ENCODE measurements around the gene GLP2R. TPM values are rescaled to one million over a fixed set of nuclear protein-coding genes. Genes with fewer than 3 reads are reported as not detected.

Gene GLP2R
- total RNA-seq, 1 donor from 2014 or later: not detected

DNA sequence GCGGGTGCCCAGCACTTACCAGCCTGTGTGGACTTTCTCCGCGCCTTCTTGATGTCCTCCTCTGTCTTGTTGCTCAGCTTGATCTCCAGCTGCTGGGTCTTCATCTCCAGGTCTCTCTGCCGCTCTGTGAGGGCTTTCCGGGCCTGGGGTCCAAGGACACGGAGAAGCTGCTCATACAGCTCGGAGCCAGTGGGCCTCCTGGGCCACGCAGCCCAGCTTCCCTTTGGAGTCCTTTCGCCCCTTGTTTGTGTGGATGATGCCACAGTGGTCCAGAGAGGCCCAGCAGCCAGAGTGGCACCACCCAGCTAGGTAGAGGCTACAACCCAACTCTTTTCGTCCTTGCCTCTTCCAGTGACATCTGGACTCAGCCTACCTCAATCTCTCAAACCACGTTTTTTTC, 99.7 kb downstream of the GLP2R start:
- H3K27ac ChIP-seq: no peak overlapping the region
- H3K27me3 ChIP-seq: no peaks in the 10 kb centered on the region
- intact Hi-C loops (cut with DNase I): no loop called here
- TF ChIP-seq, protein P1, sequence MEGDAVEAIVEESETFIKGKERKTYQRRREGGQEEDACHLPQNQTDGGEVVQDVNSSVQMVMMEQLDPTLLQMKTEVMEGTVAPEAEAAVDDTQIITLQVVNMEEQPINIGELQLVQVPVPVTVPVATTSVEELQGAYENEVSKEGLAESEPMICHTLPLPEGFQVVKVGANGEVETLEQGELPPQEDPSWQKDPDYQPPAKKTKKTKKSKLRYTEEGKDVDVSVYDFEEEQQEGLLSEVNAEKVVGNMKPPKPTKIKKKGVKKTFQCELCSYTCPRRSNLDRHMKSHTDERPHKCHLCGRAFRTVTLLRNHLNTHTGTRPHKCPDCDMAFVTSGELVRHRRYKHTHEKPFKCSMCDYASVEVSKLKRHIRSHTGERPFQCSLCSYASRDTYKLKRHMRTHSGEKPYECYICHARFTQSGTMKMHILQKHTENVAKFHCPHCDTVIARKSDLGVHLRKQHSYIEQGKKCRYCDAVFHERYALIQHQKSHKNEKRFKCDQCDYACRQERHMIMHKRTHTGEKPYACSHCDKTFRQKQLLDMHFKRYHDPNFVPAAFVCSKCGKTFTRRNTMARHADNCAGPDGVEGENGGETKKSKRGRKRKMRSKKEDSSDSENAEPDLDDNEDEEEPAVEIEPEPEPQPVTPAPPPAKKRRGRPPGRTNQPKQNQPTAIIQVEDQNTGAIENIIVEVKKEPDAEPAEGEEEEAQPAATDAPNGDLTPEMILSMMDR (IDR thresholded peaks at IDR 0.05): no peak
- H3K36me3 ChIP-seq: no peaks in the 10 kb centered on the region
- H3K4me3 ChIP-seq: no peak overlapping the region
- no peak for DNase-seq (ENCODE audit: low spot score in 2 of 2)
- H3K9me3 ChIP-seq: no peaks in the 10 kb centered on the region
- H3K4me1 ChIP-seq: no peaks in the 10 kb centered on the region

DNA sequence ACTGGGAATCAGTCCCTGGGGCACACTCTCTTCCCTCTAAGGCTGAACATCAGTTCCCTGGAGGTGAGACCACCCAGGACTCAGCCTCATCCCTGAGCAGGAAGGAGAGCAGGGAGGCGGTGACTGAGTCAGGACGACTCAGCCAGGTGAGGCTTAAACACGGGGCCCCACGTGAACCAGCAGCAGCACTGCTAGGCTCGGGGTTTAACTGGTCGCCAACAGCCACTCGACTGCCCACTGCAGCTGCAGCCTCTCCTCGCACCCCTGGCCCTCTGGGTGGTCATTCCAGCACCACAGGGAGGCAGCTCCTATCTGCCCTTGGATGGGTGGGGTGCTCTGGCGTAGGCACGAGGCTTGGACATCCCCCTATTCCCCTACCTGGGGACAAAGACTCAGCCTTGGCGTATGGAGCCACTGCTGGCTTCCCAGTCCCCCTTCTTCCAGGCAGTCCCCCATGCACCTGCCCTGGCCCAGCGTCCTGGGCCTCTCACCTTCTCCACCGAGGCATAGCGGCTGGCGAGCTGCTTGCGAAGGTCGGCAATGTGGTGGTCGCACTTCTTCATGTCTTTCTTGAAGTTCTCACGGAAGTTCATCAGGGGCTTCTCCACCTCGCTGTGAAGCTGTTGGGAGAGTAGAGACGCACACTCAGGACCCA, 100.6 kb downstream of the GLP2R start:
- intact Hi-C loops (cut with DNase I): no loop called here
- Histone ChIP-seq H3K4me3 (no peak overlapping the region), H3K4me1 (no peaks in the 10 kb centered on the region), H3K9me3 (no peaks in the 10 kb centered on the region), H3K27ac (no peak overlapping the region), H3K27me3 (no peaks in the 10 kb centered on the region), H3K36me3 (no peaks in the 10 kb centered on the region)
- TF ChIP-seq, protein P1 (IDR thresholded peaks at IDR 0.05): no peak
- DNase-seq (ENCODE audit: low spot score in 2 of 2): no peak

DNA sequence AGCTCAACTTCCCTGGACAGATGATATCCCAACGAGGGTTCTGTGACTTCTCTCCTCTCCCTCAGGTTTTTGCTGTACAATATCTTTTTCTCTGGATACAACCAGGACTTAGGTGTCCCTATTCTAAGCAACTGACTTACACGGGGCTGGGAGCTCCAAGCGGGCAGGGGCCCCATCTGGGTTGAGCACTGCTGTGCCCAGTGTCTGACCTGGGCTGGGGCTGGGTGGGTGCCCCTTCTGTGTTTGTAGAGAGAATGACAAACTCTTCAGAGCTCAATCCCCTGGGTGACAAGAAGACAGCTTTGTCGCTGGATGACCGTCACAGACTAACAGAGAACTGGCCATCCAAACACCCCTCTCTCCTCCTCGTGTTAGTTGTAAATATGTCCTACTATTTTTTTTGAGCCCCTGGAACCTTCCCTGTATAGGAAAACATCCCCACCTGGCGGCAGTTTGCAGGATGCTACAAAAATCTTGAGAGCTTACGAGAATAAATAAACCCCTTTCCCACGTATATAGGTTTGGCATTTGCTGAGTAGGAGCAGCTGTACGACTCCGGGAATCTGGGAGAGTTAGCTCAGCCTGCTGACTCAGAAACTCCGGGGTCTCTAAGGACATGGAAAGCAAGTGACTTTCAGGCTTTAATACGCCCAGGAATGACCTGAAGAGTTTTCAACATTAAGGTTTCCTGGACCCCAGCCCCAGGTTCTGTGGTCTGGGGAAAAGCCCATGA, 103.0 kb downstream of the GLP2R start:
- Histone ChIP-seq H3K27ac (no peak overlapping the region), H3K27me3 (no peaks in the 10 kb centered on the region), H3K4me3 (no peak overlapping the region), H3K36me3 (no peaks in the 10 kb centered on the region), H3K9me3 (no peaks in the 10 kb centered on the region), H3K4me1 (no peaks in the 10 kb centered on the region)
- intact Hi-C loops (cut with DNase I): no loop called here
- DNase-seq (ENCODE audit: low spot score in 2 of 2): no peak
- TF ChIP-seq, protein P1 (IDR thresholded peaks at IDR 0.05): peak in 1 of 3 experiments; percentile 11

DNA sequence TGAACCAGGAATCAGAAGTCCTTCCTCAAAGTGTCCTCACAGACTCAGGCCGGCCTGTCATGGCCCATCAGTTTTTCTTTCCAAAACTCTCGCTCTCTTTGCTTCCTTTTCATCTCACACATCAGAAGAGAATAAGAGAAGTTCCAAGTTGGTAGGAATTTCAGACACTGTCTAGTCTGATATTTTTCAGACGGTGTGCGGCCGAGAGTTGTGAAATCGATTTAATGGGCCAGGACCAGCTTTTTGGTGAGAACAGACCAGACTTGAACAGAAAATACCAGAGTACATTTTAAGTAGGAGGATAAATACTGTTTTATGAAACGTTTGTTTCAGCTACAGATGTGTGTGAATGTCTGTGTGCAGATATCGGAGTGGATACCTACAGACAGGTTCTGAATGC, 104.1 kb downstream of the GLP2R start:
- H3K36me3 ChIP-seq: no peaks in the 10 kb centered on the region

DNA sequence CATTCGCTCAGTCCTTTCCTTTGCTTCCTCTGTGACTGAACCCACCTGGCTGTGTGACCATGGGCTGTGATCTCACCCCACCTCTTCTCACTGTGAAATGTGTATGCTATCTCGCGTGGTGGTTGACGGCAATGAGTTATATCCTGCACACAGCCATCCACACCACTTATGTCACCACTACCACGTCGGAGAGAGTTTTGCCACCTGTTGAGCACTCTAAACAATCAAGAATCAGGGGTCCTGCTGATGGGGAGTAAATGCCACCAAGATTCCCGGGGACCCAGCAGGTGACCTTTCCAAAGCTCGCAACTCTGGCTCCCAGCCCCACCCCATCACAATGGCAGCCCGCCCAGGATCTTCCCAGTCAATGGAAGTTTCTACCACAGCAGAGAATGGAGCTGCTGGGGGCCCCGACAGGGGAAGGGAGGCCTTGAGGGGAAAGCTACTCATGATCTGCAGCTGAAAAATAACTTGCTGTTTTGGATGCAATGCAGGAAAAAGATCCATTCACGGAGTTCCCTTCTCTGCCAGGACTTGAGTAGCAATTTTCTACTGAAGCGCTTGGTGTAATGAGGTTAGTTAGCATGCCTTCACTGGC, 105.5 kb downstream of the GLP2R start:
- Histone ChIP-seq H3K4me1 (no peaks in the 10 kb centered on the region), H3K4me3 (no peak overlapping the region), H3K27me3 (no peaks in the 10 kb centered on the region), H3K36me3 (no peaks in the 10 kb centered on the region), H3K9me3 (no peaks in the 10 kb centered on the region), H3K27ac (no peak overlapping the region)
- TF ChIP-seq, protein P1 (IDR thresholded peaks at IDR 0.05): no peak
- intact Hi-C loops (cut with DNase I): no loop called here
- no peak for DNase-seq (ENCODE audit: low spot score in 2 of 2)

More for the DNA sequence above, 104.1 kb downstream of the GLP2R start:
- Histone ChIP-seq H3K4me3 (no peak overlapping the region), H3K9me3 (no peaks in the 10 kb centered on the region), H3K27me3 (no peaks in the 10 kb centered on the region), H3K4me1 (no peaks in the 10 kb centered on the region), H3K27ac (no peak overlapping the region)
- no peak for DNase-seq (ENCODE audit: low spot score in 2 of 2)
- intact Hi-C loops (cut with DNase I): no loop called here
- TF ChIP-seq, protein P1 (IDR thresholded peaks at IDR 0.05): no peak
